ENCODE measurements around the gene LAYN. TPM values are rescaled to one million over a fixed set of nuclear protein-coding genes. Genes with fewer than 3 reads are reported as not detected.

The LAYN gene
- total RNA-seq, 1 experiment from 2014 or later: 0.47 TPM

DNA sequence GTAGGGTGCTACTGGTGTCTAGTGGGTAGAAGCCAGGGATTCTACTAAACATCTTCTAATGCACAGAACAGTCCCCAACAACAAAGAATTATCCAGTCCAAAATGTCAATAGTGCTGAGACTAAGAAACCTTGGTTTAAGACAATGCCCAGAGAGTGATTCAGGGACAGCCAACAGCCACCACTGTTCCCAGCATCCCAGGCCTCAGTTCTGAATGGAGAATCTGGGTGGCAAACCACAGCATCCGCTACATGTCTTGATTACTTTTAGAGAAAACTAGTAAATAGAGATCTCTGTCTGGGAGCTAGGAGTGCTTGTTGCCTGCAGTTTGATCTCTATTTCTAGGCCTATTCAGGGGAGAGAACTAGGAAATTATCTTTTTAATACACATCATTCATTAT, 40.8 kb downstream of the LAYN start:
- Mint-ChIP-seq H3K4me1 (ENCODE audit: low read depth, unreplicated experiment) (peaks cover 10% of the 10 kb centered on the region), H3K27ac (ENCODE audit: unreplicated experiment) (no peak overlapping the region), H3K4me3 (ENCODE audit: low read depth, unreplicated experiment) (no peak overlapping the region), H3K9me3 (ENCODE audit: low read depth, unreplicated experiment) (no peaks in the 10 kb centered on the region), H3K36me3 (ENCODE audit: insufficient read depth, unreplicated experiment) (no peaks in the 10 kb centered on the region), H3K27me3 (ENCODE audit: unreplicated experiment) (no peaks in the 10 kb centered on the region)
- intact Hi-C loops (cut with micrococcal nuclease; ENCODE audit: unreplicated experiment): no loop called here
- TF ChIP-seq, protein P1, sequence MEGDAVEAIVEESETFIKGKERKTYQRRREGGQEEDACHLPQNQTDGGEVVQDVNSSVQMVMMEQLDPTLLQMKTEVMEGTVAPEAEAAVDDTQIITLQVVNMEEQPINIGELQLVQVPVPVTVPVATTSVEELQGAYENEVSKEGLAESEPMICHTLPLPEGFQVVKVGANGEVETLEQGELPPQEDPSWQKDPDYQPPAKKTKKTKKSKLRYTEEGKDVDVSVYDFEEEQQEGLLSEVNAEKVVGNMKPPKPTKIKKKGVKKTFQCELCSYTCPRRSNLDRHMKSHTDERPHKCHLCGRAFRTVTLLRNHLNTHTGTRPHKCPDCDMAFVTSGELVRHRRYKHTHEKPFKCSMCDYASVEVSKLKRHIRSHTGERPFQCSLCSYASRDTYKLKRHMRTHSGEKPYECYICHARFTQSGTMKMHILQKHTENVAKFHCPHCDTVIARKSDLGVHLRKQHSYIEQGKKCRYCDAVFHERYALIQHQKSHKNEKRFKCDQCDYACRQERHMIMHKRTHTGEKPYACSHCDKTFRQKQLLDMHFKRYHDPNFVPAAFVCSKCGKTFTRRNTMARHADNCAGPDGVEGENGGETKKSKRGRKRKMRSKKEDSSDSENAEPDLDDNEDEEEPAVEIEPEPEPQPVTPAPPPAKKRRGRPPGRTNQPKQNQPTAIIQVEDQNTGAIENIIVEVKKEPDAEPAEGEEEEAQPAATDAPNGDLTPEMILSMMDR (IDR thresholded peaks at IDR 0.05; ENCODE audit: unreplicated experiment): no peak
- BruUV-seq (replicated peaks): no TSS peak
- DNase-seq: no peak
- CTCF ChIA-PET: no interaction called here

DNA sequence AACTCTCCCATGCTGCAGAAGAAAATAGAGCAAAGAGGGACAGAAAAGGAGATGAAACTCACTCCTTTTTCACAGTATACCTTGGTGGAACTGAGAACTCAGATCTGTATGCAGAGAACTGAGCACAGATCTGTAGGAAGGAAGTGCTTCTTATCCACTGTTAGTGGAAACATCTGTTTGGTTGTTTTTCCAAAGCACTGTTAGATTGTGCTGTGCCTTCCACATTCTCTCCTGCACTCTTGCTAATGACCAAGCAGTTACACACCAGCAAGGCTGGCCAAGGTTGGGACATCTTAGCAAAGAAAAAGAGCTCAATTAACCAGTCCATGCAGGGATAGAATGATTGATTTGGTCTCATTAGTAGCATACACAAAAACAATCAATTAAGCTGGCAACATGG, 41.6 kb downstream of the LAYN start:
- intact Hi-C loops (cut with micrococcal nuclease; ENCODE audit: unreplicated experiment): no loop called here
- TF ChIP-seq, protein P1 (IDR thresholded peaks at IDR 0.05; ENCODE audit: unreplicated experiment): no peak
- H3K4me1 Mint-ChIP-seq (ENCODE audit: low read depth, unreplicated experiment): peaks cover 10% of the 10 kb centered on the region
- no peaks in the 10 kb centered on the region for H3K36me3 Mint-ChIP-seq (ENCODE audit: insufficient read depth, unreplicated experiment)
- no peak for DNase-seq
- no peak overlapping the region for H3K4me3 Mint-ChIP-seq (ENCODE audit: low read depth, unreplicated experiment)
- no peak overlapping the region for H3K27ac Mint-ChIP-seq (ENCODE audit: unreplicated experiment)
- no peaks in the 10 kb centered on the region for H3K9me3 Mint-ChIP-seq (ENCODE audit: low read depth, unreplicated experiment)
- CTCF ChIA-PET: no interaction called here
- no TSS peak for BruUV-seq (replicated peaks)
- H3K27me3 Mint-ChIP-seq (ENCODE audit: unreplicated experiment): no peaks in the 10 kb centered on the region

DNA sequence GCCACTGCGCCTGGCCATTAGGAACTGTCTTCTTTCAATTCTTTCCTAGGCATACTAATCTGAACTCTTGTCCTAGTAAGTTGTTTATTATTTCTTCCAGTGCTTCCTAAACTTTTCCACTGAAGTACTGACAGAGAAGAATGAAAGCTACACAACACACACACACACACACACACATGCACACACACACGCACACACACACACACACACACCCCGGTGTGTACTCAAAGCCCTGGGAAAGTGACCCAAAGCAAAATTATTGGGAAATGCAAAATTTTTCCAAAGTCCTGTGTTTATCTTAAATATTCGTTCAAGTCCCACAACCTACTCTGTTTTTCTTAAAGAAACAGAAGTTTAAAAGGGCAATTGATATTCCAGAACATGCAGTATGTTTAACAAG, 42.4 kb downstream of the LAYN start:
- Mint-ChIP-seq H3K4me3 (ENCODE audit: low read depth, unreplicated experiment) (no peak overlapping the region), H3K9me3 (ENCODE audit: low read depth, unreplicated experiment) (no peaks in the 10 kb centered on the region), H3K4me1 (ENCODE audit: low read depth, unreplicated experiment) (peaks cover 10% of the 10 kb centered on the region), H3K27ac (ENCODE audit: unreplicated experiment) (no peak overlapping the region), H3K27me3 (ENCODE audit: unreplicated experiment) (no peaks in the 10 kb centered on the region), H3K36me3 (ENCODE audit: insufficient read depth, unreplicated experiment) (no peaks in the 10 kb centered on the region)
- TF ChIP-seq, protein P1 (IDR thresholded peaks at IDR 0.05; ENCODE audit: unreplicated experiment): no peak
- CTCF ChIA-PET: no interaction called here
- intact Hi-C loops (cut with micrococcal nuclease; ENCODE audit: unreplicated experiment): no loop called here
- no peak for DNase-seq
- no TSS peak for BruUV-seq (replicated peaks)

DNA sequence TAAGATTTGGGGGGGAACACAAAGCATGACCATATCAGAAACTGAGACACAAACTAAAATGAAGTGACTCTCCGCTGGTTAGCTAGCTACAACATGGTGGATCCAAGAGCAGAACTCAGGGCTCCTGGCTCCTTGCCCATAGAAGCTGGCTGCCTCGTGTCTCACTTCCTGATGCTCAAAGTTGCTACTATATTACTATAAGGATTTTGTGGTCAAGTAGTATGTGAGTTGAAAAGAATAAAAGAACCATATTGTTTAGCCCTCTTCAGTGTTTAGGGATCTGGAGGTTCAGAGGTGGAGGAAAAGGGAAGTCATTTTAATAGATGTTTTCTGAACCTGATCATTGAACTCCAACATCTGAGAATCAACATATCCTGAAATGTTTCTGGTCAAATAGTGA, 44.9 kb downstream of the LAYN start:
- peaks cover 10% of the 10 kb centered on the region for H3K4me1 Mint-ChIP-seq (ENCODE audit: low read depth, unreplicated experiment)
- H3K4me3 Mint-ChIP-seq (ENCODE audit: low read depth, unreplicated experiment): no peak overlapping the region
- intact Hi-C loops (cut with micrococcal nuclease; ENCODE audit: unreplicated experiment): loop anchor here (5.0 kb wide), 1 partner anchor 192 kb away; no protein-coding TSS in a partner anchor
- TF ChIP-seq, protein P1 (IDR thresholded peaks at IDR 0.05; ENCODE audit: unreplicated experiment): no peak
- no peaks in the 10 kb centered on the region for H3K9me3 Mint-ChIP-seq (ENCODE audit: low read depth, unreplicated experiment)
- CTCF ChIA-PET: no interaction called here
- DNase-seq: peak; percentile 24
- no peaks in the 10 kb centered on the region for H3K27me3 Mint-ChIP-seq (ENCODE audit: unreplicated experiment)
- H3K36me3 Mint-ChIP-seq (ENCODE audit: insufficient read depth, unreplicated experiment): no peaks in the 10 kb centered on the region
- no TSS peak for BruUV-seq (replicated peaks)
- no peak overlapping the region for H3K27ac Mint-ChIP-seq (ENCODE audit: unreplicated experiment)
